DMS114 treated with DMSO at 0.1 percent for 48 hours (cell line): ENCODE results near the gene NR0B2.
"Not testable (repeated sequence)": the region's sequence is repeated elsewhere in the genome, so short reads cannot be mapped to it uniquely, and the experiment has no call there.

Experiments
- DNase-seq: peaks from one replicate; lab custom pipeline; 2025; ENCODE audit not compliant: unreplicated experiment; lab: John Stamatoyannopoulos, UW

The NR0B2 gene

DNA sequence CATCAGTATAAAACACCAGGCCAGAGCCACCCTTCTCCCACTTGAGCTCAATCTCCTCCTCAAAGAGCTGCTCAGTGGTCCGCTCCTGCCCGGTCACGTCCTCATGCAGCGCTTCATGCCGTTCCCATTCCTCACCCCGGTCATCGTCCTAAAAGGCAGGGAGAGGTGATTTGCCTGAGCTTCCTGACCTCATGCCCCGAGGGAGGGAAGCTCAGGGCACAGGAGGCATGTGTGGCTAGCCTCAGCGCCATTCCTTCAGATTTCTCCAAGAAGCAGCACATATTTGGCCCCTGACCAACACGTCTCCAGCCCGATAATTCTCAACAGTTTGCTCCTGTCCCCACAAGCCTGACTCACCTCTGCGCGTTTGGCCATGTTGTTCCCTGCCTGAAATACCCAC is 19.5 kb downstream of the NR0B2 start:
- no peak for DNase-seq

DNA sequence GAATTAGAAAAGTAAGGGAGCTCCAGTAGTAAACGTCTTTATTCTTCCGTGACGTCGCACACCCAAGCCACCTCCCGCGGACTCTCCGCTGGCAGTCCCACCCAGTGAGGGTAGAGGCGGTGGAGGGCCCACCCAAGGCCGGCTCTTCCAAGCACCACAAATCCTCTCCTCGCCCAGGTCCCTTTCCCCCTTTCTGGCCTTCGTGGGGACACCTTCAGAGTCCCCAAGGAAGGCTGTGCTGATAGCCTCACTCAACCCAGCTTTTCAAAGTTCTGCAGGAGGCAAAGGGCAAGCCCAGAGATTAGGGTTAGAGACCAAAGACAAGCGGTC is 23.3 kb downstream of the NR0B2 start:
- no peak for DNase-seq

DNA sequence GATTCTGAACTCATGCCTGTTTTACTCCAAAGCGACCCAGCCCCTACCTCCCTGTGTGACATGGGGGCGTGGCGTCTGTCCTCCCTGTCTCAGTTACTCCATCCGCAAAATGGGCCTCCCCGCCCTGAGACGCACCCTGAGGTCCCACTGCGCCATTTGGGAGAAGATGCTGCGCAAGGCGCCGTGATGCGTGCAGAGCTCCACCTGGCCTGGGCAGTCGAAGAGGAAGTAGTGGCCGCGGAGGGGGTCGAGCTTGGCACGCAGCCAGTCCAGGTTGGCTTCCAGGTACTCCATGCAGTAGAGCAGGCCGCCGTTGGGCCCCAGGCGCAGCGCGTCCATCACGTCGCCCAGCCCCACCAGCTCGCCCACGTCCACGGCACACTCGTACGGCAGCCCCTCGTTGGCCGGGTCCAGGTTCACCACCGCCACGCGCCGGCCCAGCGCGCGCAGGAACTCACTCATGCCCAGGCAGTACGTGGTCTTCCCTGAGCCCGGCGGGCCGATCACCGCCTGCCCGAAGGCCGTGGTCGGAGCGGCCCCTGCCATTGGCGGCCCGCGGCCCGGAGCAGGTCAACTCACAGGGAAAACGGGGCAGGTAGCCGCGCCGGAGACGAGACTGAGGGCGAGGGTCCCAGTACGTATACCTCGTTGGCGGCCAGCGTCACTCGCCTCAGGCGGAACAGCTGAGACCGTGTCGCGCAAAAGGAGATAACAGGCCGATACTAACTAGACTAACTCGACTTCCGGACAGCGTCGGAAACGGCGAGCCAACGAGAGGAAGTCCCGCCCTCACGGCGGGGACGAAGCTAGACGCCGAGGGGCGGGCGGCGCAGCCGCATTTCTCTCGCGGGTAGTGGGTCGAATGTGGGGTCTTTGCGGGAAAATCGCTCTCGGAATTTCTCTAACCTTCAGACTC is 24.0 kb downstream of the NR0B2 start, which contains the start of gene GPN2:
Gene GPN2 (minus strand): TSS at position 733 of the 916 bp plus-strand sequence. CDS start 187 bp downstream, at position 546.
- DNase-seq = peak; percentile 73

DNA sequence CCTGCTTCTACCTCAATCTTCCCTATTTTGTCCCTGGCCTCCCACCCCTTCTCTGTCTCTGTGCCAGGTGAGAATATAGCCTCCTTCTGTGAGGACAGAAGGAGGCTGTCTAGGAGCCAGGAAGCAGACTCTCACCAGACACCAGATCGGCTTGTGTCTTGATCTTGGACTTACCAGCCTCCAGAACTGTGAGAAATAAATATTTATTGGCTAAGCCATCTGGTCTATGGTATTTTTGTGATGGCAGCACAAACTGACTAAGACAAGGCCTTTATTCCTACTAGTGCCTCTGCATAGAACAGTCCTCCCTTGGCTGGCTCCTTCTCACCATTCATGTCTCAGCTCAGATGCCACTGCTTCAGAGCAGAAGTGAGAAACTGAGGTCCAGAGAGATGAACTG is 25.5 kb downstream of the NR0B2 start:
- DNase-seq = no peak

DNA sequence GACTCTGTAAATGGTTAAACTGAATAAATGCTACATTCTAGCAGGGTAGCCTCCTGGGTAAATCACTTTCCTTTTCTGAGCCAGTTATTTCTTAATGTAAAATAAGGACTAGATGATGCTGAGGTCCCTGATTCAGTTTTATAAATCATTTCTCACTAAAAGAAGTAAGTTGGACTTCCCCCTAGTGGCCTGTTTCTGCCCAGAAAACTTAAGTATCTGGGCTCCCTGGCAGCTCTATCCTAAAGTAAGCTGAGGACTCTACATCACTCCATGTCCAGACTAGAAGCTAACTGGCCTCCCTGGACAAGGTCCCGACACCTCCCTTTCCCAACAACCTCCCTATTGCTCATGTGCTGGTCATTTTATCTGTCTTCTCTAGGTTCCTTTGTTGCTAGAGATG is 26.6 kb downstream of the NR0B2 start:
- peak; percentile 55 for DNase-seq

DNA sequence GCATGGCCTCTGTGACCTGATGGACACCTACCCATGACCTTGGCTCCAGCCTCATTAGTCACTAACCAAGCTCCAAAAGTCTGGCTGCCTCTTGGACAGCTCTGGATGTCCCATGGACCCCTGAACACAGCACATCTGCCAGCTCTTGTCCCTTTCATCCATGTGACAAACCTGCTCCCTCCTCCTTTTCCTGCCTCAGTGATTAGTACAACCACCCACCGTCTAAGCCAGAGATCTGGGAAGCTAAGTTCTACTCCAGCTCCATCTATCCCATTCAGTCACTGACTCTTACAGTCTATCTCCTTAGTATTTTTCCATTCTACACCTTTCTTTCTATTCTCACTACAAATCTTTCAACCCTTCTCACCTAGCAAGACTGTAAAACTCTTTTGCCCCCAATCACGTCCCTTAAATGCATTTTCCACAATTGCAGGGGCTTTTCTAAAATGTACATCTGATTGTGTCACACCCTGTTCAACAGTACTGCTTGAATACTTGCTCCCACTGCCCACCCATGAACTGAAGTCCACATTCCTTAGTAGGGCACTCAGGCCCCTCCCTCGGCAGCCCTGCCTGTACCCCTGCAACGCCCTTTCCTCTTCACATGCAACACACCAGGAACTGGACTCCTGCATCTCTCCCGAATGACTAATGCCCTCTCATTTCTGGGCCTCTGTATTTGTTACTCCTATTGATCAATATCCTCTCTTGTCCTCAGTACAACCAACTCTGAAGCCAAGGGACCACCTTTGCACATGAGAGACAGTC is 30.9 kb downstream of the NR0B2 start:
- no peak for DNase-seq

DNA sequence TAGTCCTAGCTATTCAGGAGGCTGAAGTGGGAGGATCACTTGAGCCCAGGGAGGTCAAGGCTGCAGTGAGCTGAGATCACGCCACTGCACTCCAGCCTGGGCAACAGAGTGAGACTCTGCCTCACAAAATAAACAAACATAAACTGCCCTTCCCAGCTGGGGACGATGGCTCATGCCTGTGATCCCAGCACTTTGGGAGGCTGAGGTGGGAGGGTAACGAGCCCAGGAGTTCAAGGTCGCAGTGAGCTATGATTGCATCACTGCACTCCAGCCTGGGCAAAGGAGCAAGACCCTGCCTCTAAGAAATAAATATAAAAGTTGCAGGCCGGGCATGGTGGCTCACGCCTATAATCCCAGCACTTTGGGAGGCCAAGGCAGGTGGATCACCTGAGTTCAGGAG is 32.2 kb downstream of the NR0B2 start:
- DNase-seq = not testable (repeated sequence)

DNA sequence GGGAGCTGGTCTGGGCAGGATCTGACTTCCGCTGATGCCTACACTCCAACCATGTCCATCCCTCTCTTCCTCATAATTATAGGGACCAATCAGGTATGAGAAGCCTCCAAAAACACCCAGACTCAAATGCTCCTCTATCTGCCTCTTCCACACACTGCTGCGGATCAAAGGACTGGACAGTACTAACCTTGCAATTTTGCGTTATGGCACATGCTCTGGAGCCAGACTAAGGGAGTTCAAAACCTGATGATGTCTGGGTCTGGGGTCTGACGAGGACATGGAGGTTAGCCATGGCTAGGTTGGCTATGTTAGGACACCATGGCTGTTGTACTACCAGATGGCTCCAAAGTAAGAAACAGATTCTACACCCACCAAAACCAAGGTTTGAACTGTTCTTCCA is 34.0 kb downstream of the NR0B2 start:
- DNase-seq = no peak

DNA sequence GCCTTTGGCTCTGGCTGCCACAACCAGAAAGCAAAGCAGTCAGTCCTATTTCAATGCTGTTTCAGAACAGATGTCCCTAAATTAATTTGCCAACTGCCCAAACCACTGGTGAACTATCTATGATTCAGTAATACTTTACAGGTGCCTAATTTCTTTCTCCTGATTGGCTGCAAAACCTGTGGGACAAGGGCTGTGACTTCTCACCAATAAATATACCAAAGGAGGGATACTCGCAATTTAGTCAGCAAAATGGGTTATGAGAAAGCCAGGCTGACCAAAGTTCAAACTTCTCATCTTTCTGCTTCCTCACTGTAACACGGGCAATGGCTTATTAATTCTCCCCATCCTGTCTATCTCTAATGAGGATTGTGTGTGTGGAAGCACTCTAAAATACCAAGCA is 36.4 kb downstream of the NR0B2 start:
- no peak for DNase-seq

DNA sequence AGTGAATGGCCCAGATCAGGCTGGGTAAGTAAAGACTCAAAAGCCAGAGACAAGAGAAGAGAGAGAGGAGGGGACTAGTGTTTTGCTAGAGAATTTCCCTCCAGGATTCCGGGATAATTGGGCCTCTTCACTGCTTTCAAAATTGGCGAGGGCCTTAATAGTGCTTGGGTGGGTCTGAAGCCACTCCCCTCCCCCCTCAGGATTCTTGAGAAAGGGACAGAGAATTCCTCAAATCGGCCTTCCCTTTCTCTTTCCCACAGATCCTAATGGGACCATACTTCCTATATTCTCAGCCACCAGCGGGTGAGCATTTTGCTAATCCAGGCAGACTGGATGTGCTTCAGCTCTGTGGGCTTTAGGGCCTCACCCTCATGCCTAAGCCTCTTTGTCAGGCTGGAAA is 38.9 kb downstream of the NR0B2 start:
- no peak for DNase-seq

DNA sequence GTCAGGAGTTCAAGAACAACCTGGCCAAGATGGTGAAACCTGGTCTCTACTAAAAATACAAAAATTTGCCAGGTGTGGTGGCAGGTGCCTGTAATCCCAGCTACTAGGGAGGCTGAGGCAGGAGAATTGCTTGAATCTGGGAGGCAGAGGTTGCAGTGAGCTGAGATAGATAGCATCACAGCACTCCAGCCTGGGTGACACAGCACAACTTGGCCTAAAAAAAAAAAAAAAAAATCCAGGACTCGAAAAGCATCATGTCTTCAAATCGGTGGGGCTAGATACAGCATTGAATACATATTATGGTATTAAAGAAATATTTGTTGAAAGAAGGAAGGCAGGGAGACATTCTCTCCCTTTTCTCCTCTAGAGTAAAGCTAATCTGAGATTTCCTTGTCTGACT is 40.7 kb downstream of the NR0B2 start:
- not testable (repeated sequence) for DNase-seq

DNA sequence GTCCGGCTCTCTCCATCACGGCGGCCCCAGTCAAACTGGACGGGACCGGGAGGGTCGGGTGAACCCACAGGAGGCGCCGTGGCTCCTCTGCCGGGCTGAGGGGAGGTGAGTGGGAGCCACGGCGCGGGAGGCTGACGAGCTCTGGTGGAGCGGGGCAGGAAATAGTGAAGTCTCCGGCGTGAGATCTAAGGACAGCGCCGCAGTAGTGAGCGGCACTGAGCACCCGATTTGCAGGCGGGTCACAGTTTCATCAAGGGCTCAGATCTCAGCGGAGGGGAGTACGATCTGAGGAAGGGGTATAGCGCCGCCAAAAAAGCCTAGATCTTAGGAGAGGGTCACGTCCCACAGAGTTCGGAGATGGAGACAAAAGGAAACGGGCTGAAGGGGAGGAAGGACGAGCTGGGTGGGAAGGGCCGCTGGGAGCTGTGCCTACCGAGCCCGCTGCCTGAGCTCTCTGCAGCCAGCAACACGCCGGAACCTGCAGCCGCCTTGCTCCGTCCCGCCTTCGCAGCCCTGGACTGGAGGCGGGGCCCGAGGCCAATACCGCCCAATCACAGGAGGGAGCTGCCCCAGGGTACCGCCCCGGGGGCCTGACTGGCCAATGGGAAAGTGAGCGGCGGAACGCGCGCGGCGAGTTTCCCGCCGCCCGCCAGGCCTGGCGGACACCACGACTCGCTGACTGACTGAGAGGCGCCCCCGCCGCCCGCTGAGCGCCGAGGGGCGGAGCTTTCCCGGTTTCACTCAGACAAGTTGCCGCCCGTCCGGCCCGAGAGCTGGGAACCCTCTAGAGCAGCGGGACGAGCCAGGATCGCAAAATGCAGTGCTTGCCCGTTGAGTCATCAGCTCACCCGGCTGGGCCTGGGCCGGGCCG is 48.9 kb downstream of the NR0B2 start:
- peak; percentile 90 for DNase-seq

DNA sequence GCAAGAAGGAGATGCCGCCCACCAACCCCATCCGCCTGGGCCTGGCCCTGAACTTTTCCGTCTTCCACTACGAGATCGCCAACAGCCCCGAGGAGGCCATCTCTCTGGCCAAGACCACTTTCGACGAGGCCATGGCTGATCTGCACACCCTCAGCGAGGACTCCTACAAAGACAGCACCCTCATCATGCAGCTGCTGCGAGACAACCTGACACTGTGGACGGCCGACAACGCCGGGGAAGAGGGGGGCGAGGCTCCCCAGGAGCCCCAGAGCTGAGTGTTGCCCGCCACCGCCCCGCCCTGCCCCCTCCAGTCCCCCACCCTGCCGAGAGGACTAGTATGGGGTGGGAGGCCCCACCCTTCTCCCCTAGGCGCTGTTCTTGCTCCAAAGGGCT is 50.1 kb downstream of the NR0B2 start:
- no peak for DNase-seq

DNA sequence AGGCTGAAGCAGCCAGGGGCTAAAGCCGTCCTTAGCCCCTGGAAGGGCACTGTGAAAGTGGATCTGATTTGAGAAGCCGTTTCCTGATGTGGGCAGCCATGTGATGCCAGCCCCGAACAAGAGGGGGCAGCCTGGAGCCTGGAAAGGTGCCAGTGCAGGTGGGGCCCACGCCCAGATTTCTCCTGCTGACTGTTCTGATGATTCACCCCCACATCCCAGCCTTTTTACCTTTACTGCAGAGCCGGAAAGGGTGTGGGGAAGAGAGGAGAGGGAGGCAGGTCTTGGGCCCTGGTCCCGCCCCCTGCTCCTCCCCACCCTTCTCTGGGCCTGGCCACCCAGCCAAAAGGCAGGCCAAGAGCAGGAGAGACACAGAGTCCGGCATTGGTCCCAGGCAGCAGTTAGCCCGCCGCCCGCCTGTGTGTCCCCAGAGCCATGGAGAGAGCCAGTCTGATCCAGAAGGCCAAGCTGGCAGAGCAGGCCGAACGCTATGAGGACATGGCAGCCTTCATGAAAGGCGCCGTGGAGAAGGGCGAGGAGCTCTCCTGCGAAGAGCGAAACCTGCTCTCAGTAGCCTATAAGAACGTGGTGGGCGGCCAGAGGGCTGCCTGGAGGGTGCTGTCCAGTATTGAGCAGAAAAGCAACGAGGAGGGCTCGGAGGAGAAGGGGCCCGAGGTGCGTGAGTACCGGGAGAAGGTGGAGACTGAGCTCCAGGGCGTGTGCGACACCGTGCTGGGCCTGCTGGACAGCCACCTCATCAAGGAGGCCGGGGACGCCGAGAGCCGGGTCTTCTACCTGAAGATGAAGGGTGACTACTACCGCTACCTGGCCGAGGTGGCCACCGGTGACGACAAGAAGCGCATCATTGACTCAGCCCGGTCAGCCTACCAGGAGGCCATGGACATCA is 50.7 kb downstream of the NR0B2 start, which contains the start of gene SFN:
Gene SFN (plus strand): TSS at position 369 of the 904 bp plus-strand sequence. CDS start 64 bp downstream, at position 433.
- DNase-seq = no peak

DNA sequence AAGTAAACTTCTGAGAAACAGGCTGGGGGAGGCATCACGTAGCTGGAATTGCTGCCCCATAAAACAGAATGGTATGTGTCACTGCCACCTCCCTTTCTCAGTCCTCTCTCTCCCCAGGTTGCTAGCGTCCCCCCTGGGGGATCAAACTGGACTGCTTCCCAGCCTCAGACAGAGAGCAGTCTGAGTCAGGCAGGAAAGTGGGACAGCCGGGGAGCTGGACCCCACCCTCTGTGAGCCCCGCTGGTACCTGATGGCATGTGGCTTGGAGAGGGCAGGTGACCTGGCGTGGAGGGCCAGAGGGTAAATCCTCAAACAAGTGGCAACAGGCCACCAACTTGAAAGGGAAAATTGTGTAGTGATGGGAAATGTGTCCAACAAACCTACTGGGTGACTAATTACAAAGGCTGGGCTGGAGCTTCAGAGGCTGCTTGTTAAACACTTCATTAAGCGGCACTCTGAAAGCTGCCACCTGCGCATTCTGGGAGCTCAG is 51.8 kb downstream of the NR0B2 start:
- no peak for DNase-seq
